WTC11 (cell line): ENCODE data around the gene AUH.

ENCODE experiments used
- CTCF ChIP-seq: fragments of 200-600 bp; IDR thresholded peaks from 2 replicates; pipeline ENCODE4 v1.8.0; 2022; ENCODE audit warnings: antibody characterized with exemption
- FOXK1 ChIP-seq: sonication (generic); formaldehyde crosslinking; IDR thresholded peaks from 2 replicates; pipeline ENCODE4 v1.8.0; 2022; ENCODE audit warnings: mild to moderate bottlenecking, moderate library complexity, missing genetic modification reagents
- IRF2 ChIP-seq: sonication (generic); formaldehyde crosslinking; IDR thresholded peaks from 2 replicates; pipeline ENCODE4 v1.8.0; 2022; ENCODE audit warnings: low read depth, missing genetic modification reagents, borderline replicate concordance
- JUN ChIP-seq: sonication (generic); formaldehyde crosslinking; IDR thresholded peaks from 2 replicates; pipeline ENCODE4 v1.8.0; 2023; ENCODE audit warnings: mild to moderate bottlenecking, missing genetic modification reagents
- MAX ChIP-seq: sonication (generic); formaldehyde crosslinking; IDR thresholded peaks from 2 replicates; pipeline ENCODE4 v1.8.0; 2022; ENCODE audit warnings: mild to moderate bottlenecking, missing genetic modification reagents
- OVOL2 ChIP-seq: fragments of 250-450 bp; sonication (Bioruptor Pico); IDR thresholded peaks from 2 replicates; pipeline ENCODE4 v1.9.0; 2021; ENCODE audit warnings: mild to moderate bottlenecking, borderline replicate concordance
- SMAD3 ChIP-seq: sonication (generic); formaldehyde crosslinking; IDR thresholded peaks from 2 replicates; pipeline ENCODE4 v1.8.0; 2022; ENCODE audit warnings: missing genetic modification reagents, mild to moderate bottlenecking, borderline replicate concordance
- SP1 ChIP-seq: sonication (generic); formaldehyde crosslinking; conservative IDR thresholded peaks from 2 replicates; pipeline ENCODE4 v1.8.1; 2022; ENCODE audit warnings: missing genetic modification reagents
- TCF7 ChIP-seq: sonication (generic); formaldehyde crosslinking; IDR thresholded peaks from 2 replicates; pipeline ENCODE4 v1.8.0; 2022; ENCODE audit warnings: mild to moderate bottlenecking, low read depth, missing genetic modification reagents, moderate library complexity
- ZNF232 ChIP-seq: sonication (generic); formaldehyde crosslinking; IDR thresholded peaks from 2 replicates; pipeline ENCODE4 v1.8.0; 2022; ENCODE audit warnings: mild to moderate bottlenecking, missing genetic modification reagents
- ZNF512 ChIP-seq: sonication (generic); formaldehyde crosslinking; IDR thresholded peaks from 2 replicates; pipeline ENCODE4 v1.8.1; 2022; ENCODE audit warnings: missing genetic modification reagents, borderline replicate concordance
- TF ChIP-seq, protein P1 (sequence below): sonication (generic); formaldehyde crosslinking; IDR thresholded peaks from 2 replicates; pipeline ENCODE4 v1.8.1; 2023; ENCODE audit warnings: mild to moderate bottlenecking, moderate library complexity, missing genetic modification reagents

- TF ChIP-seq CTCF: no peak
- TF ChIP-seq MAX (CRISPR knock-in tag): no peak
- no peak for TF ChIP-seq SMAD3
- TF ChIP-seq, protein P1, sequence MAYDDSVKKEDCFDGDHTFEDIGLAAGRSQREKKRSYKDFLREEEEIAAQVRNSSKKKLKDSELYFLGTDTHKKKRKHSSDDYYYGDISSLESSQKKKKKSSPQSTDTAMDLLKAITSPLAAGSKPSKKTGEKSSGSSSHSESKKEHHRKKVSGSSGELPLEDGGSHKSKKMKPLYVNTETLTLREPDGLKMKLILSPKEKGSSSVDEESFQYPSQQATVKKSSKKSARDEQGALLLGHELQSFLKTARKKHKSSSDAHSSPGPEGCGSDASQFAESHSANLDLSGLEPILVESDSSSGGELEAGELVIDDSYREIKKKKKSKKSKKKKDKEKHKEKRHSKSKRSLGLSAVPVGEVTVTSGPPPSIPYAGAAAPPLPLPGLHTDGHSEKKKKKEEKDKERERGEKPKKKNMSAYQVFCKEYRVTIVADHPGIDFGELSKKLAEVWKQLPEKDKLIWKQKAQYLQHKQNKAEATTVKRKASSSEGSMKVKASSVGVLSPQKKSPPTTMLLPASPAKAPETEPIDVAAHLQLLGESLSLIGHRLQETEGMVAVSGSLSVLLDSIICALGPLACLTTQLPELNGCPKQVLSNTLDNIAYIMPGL (CRISPR knock-in tag): no peak
- no peak for TF ChIP-seq ZNF232
- TF ChIP-seq JUN: no peak
- TF ChIP-seq OVOL2: no peak
- TF ChIP-seq TCF7 (CRISPR knock-in tag): no peak
- no peak for TF ChIP-seq ZNF512 (CRISPR knock-in tag)
- no peak for TF ChIP-seq IRF2 (CRISPR knock-in tag)
- no peak for TF ChIP-seq FOXK1 (CRISPR knock-in tag)
- no peak for TF ChIP-seq SP1
These were observed 190.8 kb downstream of the AUH start for GRCh38 chr9:91170951-91171350.
